A673 (cell line): ENCODE measurements around the gene AIP. TPM values are rescaled to one million over a fixed set of nuclear protein-coding genes. Genes with fewer than 3 reads are reported as not detected.

ENCODE experiments used
- BruUV-seq: library from RNA; stranded (reverse); fragments of 400-500 nt; replicated peaks from 2 replicates; lab custom pipeline; 2021; lab: Mats Ljungman, UMichigan
- CTCF ChIA-PET: fragments of 300-600 bp; sonication (Branson Sonifier 250); formaldehyde crosslinking; loops from one replicate; lab custom pipeline; 2022; ENCODE audit warnings: antibody characterized with exemption; lab: Charles Lee
- POLR2A ChIA-PET: fragments of 300-600 bp; sonication (Branson Sonifier 250); formaldehyde crosslinking; loops from one replicate; lab custom pipeline; 2022; ENCODE audit warnings: antibody characterized with exemption; ENCODE audit not compliant: low non-redundant PET; lab: Charles Lee
- DNase-seq: peaks from one replicate; pipeline ENCODE4 v3.0.0-alpha.2; 2015; ENCODE audit warnings: low spot score
- H3K27ac ChIP-seq: fragments of 200-600 bp; sonication (generic); 2 replicates; pipeline ENCODE4 v1.5.1; 2016; ENCODE audit warnings: mixed run types, low read depth, mild to moderate bottlenecking, mixed read lengths, antibody characterized with exemption, low read length; ENCODE audit not compliant: poor library complexity, severe bottlenecking
- H3K27me3 ChIP-seq: fragments of 200-600 bp; sonication (generic); replicated peaks from 2 replicates; pipeline ENCODE4 v1.6.1; 2017; ENCODE audit warnings: mixed run types, low read depth, mild to moderate bottlenecking, mixed read lengths, antibody characterized with exemption, low read length; ENCODE audit not compliant: insufficient read depth, poor library complexity
- H3K36me3 ChIP-seq: fragments of 200-600 bp; sonication (generic); 2 replicates; pipeline ENCODE4 v1.6.1; 2016; ENCODE audit warnings: mixed run types, mild to moderate bottlenecking, mixed read lengths, antibody characterized with exemption, low read length; ENCODE audit not compliant: insufficient read depth, poor library complexity, severe bottlenecking
- H3K4me1 ChIP-seq: fragments of 200-600 bp; sonication (generic); 2 replicates; pipeline ENCODE4 v1.6.1; 2017; ENCODE audit warnings: mixed run types, mild to moderate bottlenecking, mixed read lengths, antibody characterized with exemption, low read length; ENCODE audit not compliant: insufficient read depth, poor library complexity, severe bottlenecking
- H3K4me3 ChIP-seq: fragments of 200-600 bp; sonication (generic); 2 replicates; pipeline ENCODE4 v1.5.1; 2016; ENCODE audit warnings: low read depth, mixed run types, mild to moderate bottlenecking, mixed read lengths, low read length; ENCODE audit not compliant: poor library complexity, severe bottlenecking
- H3K9me3 ChIP-seq: fragments of 200-600 bp; sonication (generic); 2 replicates; pipeline ENCODE4 v1.6.1; 2016; ENCODE audit warnings: mixed run types, low read depth, mild to moderate bottlenecking, mixed read lengths, antibody characterized with exemption, low read length; ENCODE audit not compliant: poor library complexity, severe bottlenecking
- CTCF ChIP-seq: fragments of 300-800, 200-600 bp; sonication (generic); conservative IDR thresholded peaks from 2 replicates; pipeline ENCODE4 v1.5.1; 2017; ENCODE audit warnings: low read depth, mild to moderate bottlenecking, antibody characterized with exemption, low read length, moderate library complexity, mixed read lengths
- EZH2 ChIP-seq: fragments of 200-600 bp; sonication (generic); IDR thresholded peaks from 2 replicates; pipeline ENCODE4 v1.6.1; 2017; ENCODE audit warnings: borderline replicate concordance, low read depth, mild to moderate bottlenecking, mixed read lengths, antibody characterized with exemption, low read length; ENCODE audit not compliant: poor library complexity, severe bottlenecking
- intact Hi-C: fragments of 100-400 bp; cut with micrococcal nuclease; formaldehyde crosslinking; loops from one replicate; pipeline ENCODE4 v1.10.0; 2022; ENCODE audit not compliant: unreplicated experiment
- total RNA-seq: library from RNA; stranded (reverse); gene quantifications from 2 replicates; pipeline ENCODE4 v1.2.3, GENCODE V29; 2021

Gene AIP
- total RNA-seq, 1 experiment from 2014 or later, result 66.0 TPM

GRCh38 chr11:67498544-67498972, 15.7 kb downstream of the AIP start:
- Histone ChIP-seq H3K27me3 (no peaks in the 10 kb centered on the region), H3K4me1 (peaks cover 13% of the 10 kb centered on the region), H3K4me3 (no peak overlapping the region), H3K27ac (no peak overlapping the region), H3K36me3 (peaks cover 16% of the 10 kb centered on the region), H3K9me3 (no peaks in the 10 kb centered on the region)
- ChIA-PET CTCF (no interaction called here), POLR2A (no interaction called here)
- BruUV-seq, result no TSS peak
- DNase-seq, result no peak
- intact Hi-C loops, result no loop called here
- TF ChIP-seq CTCF (no peak), EZH2 (no peak)

- Histone ChIP-seq H3K27ac (no peak overlapping the region), H3K9me3 (no peaks in the 10 kb centered on the region), H3K36me3 (peaks cover 12% of the 10 kb centered on the region), H3K27me3 (no peaks in the 10 kb centered on the region), H3K4me1 (peaks cover 19% of the 10 kb centered on the region), H3K4me3 (no peak overlapping the region)
- DNase-seq, result no peak
- intact Hi-C loops, result no loop called here
- TF ChIP-seq EZH2, result no peak
- TF ChIP-seq CTCF, result no peak
- no TSS peak for BruUV-seq
- ChIA-PET POLR2A (no interaction called here), CTCF (no interaction called here)
Measured at GRCh38 chr11:67499808-67500483, 17.1 kb downstream of the AIP start.

- Histone ChIP-seq H3K36me3 (peaks cover 9% of the 10 kb centered on the region), H3K4me3 (no peak overlapping the region), H3K4me1 (peaks cover 23% of the 10 kb centered on the region), H3K27me3 (no peaks in the 10 kb centered on the region), H3K27ac (no peak overlapping the region), H3K9me3 (no peaks in the 10 kb centered on the region)
- BruUV-seq, result no TSS peak
- intact Hi-C loops, result no loop called here
- POLR2A ChIA-PET, result no interaction called here
- TF ChIP-seq EZH2 (no peak), CTCF (no peak)
- CTCF ChIA-PET, result no interaction called here
- no peak for DNase-seq
Measured at GRCh38 chr11:67500484-67500821, 17.6 kb downstream of the AIP start.
